Psoas muscle (tissue), 8 donors: ENCODE results near the gene RFESD. TPM values are rescaled to one million over a fixed set of nuclear protein-coding genes. Genes with fewer than 3 reads are reported as not detected.
"Not testable (repeated sequence)": the region's sequence is repeated elsewhere in the genome, so short reads cannot be mapped to it uniquely, and the experiment has no call there.

Experiments used
- ATAC-seq, 4 donors: fragments of 200-7000 bp; cut with Tn5 transposase; one replicate each; pipeline ENCODE4 v1.9.1; 2020; ENCODE audit warnings: moderate library complexity in 3 of 4, mild to moderate bottlenecking in 2 of 4
- DNase-seq, 2 donors: peaks; one replicate each; pipeline ENCODE4 v3.0.0-alpha.2; 2020
- H3K27ac ChIP-seq: fragments of 200-600 bp; one replicate; pipeline ENCODE4 v1.8.0; 2022
- H3K27me3 ChIP-seq, 3 donors: fragments of 200-600 bp in 1 of 3; one replicate each; pipeline versions ENCODE4 v1.6.1 to v1.8.0; 2013 to 2022; ENCODE audit warnings: low read length in 2 of 3, mild to moderate bottlenecking in 2 of 3, moderate library complexity in 1 of 3; ENCODE audit not compliant: insufficient read depth in 3 of 3
- H3K36me3 ChIP-seq, 2 donors: fragments of 200-600 bp in 1 of 2; one replicate each; pipeline versions ENCODE4 v1.6.1 to v1.8.0; 2013 to 2022; ENCODE audit warnings: low read depth in 1 of 2, mild to moderate bottlenecking in 1 of 2, moderate library complexity in 1 of 2; ENCODE audit not compliant: insufficient read depth in 1 of 2
- H3K4me1 ChIP-seq: fragments of 200-600 bp; one replicate; pipeline ENCODE4 v1.8.0; 2022
- H3K4me3 ChIP-seq: fragments of 200-600 bp; one replicate; pipeline ENCODE4 v1.8.0; 2022; ENCODE audit warnings: mild to moderate bottlenecking
- H3K9me3 ChIP-seq: fragments of 200-600 bp; one replicate; pipeline ENCODE4 v1.8.0; 2022
- WGBS, 3 donors: extraction: QIAGEN DNeasy Blood & Tissue Kit; methylation state at CpG; one replicate each; pipeline versions ENCODE4 v1.1.6 to v1.1.7; 2013; 5-methylcytosine and 5-hydroxymethylcytosine counted together
- intact Hi-C, 2 donors: fragments of 100-400 bp; cut with DNase I; formaldehyde crosslinking; loops; one replicate each; pipeline versions ENCODE4 v1.11.0 to v1.14.2; 2022
- polyA plus RNA-seq, 3 donors: library from polyadenylated mRNA; stranded (reverse); fragments of 200-250 nt; gene quantifications; one replicate each; pipeline ENCODE4 v1.2.3, GENCODE V29; 2013
- total RNA-seq, 4 donors: library from RNA; stranded (reverse); fragmentation: NEBNext Ultra II Directional in 2 of 4; extraction: Animal tissue kit (Norgen Biotek cat#: 25700) in 2 of 4; gene quantifications; one replicate each; pipeline versions ENCODE4 v1.2.1 to v1.2.4, GENCODE V29; 2021 to 2023
- TF ChIP-seq, protein P1 (sequence below): fragments of 200-600 bp; IDR thresholded peaks from one replicate; pipeline ENCODE4 v1.8.0; 2022; ENCODE audit warnings: antibody characterized with exemption
- donor health status: healthy with polysubstance abuse.
- donor health status: DM: no; HTN: no; CAD: no; lungs with moderate emphysema.
- donor health status: Bipolar disorder and iron deficiency.
- donor health status: healthy.
- donor health status: DM: yes; HTN: yes; CAD: no.
- donor health status: DM: no; HTN: no; CAD: no.
- donor health status: DM: no; HTN: no; CAD: no.
- donor health status: DM: yes; HTN: yes; CAD: no.

The RFESD gene
- total and polyA plus RNA-seq, 7 donors = 3.2 to 6.0 (median 3.9) TPM

DNA sequence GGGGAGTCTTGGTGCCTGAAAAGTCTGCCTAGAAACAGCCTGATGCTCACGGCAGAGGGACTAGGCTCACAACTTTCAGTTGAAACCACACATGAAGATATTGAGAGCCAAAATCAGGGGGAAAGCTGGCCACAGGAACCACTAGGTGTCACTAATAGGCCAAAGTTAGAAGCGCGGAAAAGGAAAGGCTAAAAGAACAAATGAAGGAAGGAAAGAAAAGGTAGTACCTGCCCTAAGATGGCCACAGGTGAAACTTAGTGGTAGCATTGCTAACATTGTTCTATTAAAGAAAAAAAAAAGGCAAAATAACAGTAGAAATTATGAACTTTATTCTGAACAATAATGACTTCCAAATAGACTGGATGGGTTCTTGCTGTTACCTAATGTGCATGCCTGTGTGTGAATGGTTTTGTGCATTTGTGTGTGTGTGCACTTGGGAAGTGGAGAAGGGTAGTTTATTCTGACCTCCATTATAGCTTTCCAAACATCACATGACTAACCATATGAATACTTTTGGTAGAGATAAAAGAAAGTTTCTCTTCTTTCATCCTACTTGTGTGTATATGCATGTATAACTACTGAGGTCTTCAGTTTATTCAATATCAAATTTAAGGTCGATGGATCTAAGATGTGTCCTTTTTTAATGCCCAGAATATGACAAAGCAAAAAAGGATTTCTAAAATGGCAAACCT lies 2.1 kb upstream of the RFESD start:
- no peak for DNase-seq
- TF ChIP-seq, protein P1, sequence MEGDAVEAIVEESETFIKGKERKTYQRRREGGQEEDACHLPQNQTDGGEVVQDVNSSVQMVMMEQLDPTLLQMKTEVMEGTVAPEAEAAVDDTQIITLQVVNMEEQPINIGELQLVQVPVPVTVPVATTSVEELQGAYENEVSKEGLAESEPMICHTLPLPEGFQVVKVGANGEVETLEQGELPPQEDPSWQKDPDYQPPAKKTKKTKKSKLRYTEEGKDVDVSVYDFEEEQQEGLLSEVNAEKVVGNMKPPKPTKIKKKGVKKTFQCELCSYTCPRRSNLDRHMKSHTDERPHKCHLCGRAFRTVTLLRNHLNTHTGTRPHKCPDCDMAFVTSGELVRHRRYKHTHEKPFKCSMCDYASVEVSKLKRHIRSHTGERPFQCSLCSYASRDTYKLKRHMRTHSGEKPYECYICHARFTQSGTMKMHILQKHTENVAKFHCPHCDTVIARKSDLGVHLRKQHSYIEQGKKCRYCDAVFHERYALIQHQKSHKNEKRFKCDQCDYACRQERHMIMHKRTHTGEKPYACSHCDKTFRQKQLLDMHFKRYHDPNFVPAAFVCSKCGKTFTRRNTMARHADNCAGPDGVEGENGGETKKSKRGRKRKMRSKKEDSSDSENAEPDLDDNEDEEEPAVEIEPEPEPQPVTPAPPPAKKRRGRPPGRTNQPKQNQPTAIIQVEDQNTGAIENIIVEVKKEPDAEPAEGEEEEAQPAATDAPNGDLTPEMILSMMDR = peak; percentile 69
- ATAC-seq = peak in 1 of 4 donors; percentile 26
- Histone ChIP-seq H3K9me3 (no peaks in the 10 kb centered on the region), H3K36me3 (no peaks in the 10 kb centered on the region), H3K4me3 (no peak overlapping the region), H3K4me1 (peaks cover 7% of the 10 kb centered on the region), H3K27me3 (no peaks in the 10 kb centered on the region), H3K27ac (peak overlapping the region; percentile 97)
- WGBS, 3 donors = 13 to 22% (median 14%) methylated on average over 4 of the region's 4 CpGs
- intact Hi-C loops = loop anchor here (5.0 to 10.0 kb wide), 7 partner anchors 88 to 1163 kb away; partner anchors contain the start of genes ERAP1 (in 1 of the 2) and RHOBTB3 (in 1 of the 2)

- 79 to 88% (median 84%) methylated on average over 13 to 17 of the region's 17 CpGs for WGBS, 3 donors
- Histone ChIP-seq H3K4me1 (peaks cover 11% of the 10 kb centered on the region), H3K4me3 (peak overlapping the region; percentile 71), H3K27ac (peak overlapping the region; percentile 97)
- not testable (repeated sequence) for DNase-seq, H3K27me3 ChIP-seq, H3K36me3 ChIP-seq, H3K9me3 ChIP-seq
- intact Hi-C loops = loop anchor here (5.0 to 10.0 kb wide), 5 partner anchors 86 to 959 kb away; partner anchors contain the start of gene RHOBTB3 (in 1 of the 2)
- ATAC-seq = peak in 1 of 4 donors; percentile 0
These were observed 380 bp upstream of the RFESD start for GRCh38 chr5:95646226-95646568.

GRCh38 chr5:95647886-95648860 lies 1.6 kb downstream of the RFESD start:
- Histone ChIP-seq H3K27ac (peak overlapping the region; percentile 97), H3K36me3 (peaks cover 0 to 11% of the 10 kb centered on the region in 2 donors), H3K27me3 (no peaks in the 10 kb centered on the region), H3K9me3 (no peaks in the 10 kb centered on the region), H3K4me3 (peak overlapping the region; percentile 71), H3K4me1 (peaks cover 4% of the 10 kb centered on the region)
- ATAC-seq (no peak), DNase-seq (no peak)
- WGBS, 3 donors = 75 to 86% (median 76%) methylated on average over 12 of the region's 12 CpGs
- intact Hi-C loops = loop anchor here (5.0 to 10.0 kb wide), 5 partner anchors 84 to 957 kb away; partner anchors contain the start of gene RHOBTB3 (in 1 of the 2)
- TF ChIP-seq, protein P1 = no peak

DNA sequence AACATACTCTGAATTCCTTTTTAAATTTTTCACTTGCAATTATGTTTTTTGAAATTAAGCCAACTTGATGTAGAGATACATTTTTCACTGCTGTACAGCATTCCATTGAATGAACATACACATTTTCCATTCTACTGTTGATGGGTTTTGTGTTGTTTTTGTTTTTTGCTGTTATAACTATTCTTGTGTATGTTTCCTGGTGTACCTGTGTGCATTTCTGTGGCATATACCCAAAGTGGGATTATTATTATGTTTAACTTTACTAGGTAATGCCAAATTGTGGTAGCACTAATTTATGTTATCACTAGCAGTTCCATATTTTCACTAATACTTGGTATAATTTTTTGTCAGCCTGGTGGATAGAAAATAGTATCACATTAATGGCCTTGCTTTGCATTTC lies 2.7 kb downstream of the RFESD start:
- TF ChIP-seq, protein P1 = no peak
- DNase-seq = no peak
- H3K27ac ChIP-seq = no peak overlapping the region

More for the DNA sequence above, 2.7 kb downstream of the RFESD start:
- H3K9me3 ChIP-seq = no peaks in the 10 kb centered on the region
- H3K27me3 ChIP-seq = no peaks in the 10 kb centered on the region
- ATAC-seq = no peak
- peaks cover 4% of the 10 kb centered on the region for H3K4me1 ChIP-seq
- no peak overlapping the region for H3K4me3 ChIP-seq
- peaks cover 0 to 22% of the 10 kb centered on the region in 2 donors for H3K36me3 ChIP-seq
- intact Hi-C loops = loop anchor here (5.0 to 10.0 kb wide), 5 partner anchors 83 to 956 kb away; partner anchors contain the start of gene RHOBTB3 (in 1 of the 2)
